Measurements from ENCODE around the gene NID1.

GRCh38 chr1:236067854-236068454 lies 3.1 kb upstream of the NID1 start:
- TF ChIP-seq ZNF274 (IDR thresholded peaks at IDR 0.05; ENCODE audit: low read depth, low read length): no peak
- no peak for TF ChIP-seq YY1 (IDR thresholded peaks at IDR 0.05; ENCODE audit: insufficient read depth, insufficient read length)

Data from NT2/D1 (cell line).